ENCODE data around the gene GSTM3. TPM values are rescaled to one million over a fixed set of nuclear protein-coding genes. Genes with fewer than 3 reads are reported as not detected.

Gene GSTM3
- polyA plus RNA-seq, 4 donors, result 71.6 to 169 (median 118) TPM

DNA sequence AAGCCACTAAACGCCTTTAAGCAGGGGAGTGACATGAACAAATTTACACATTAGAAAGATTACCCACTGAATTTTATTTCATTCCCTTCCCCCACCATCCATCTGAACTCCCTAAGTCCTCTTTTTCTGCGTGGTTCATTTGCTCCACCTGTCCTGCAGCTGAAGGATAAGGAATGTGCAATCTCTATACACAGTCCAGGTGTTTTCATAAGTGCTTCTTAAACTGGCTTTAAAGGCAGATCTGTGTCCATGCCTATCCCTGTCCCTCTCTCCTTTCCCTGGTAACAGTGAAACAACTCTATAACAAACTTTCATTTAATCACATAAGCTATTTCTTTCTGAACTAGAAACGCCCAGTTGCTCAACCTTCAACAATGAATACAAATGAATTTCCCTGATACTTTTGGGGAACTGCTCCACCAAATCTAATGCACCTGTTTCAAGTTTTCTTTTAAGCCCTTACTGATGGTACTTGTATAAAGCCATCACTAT is 8.4 kb downstream of the GSTM3 start:
- FAIRE-seq, result no peak
- WGBS, 3 donors, result 9 to 46% (median 17%) methylated on average over 3 of the region's 3 CpGs

DNA sequence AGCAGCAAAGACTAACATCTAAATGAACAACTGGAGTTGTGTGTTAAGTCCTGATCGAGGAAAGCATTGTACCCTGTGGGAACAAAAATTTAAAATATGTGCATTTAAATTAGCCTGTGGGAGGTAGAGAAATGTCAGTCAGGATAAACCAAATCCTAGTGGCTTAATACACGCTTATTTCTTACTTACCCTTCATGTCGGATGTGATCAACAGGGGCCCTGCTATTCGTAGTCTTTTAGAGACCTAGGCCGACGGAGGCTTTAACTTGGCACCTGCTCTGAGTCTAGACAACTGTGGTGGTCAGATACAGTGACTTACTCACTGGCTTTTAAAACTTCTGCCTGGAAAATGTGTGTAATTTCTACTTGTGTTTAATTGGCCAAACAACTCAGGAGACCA is 10.2 kb downstream of the GSTM3 start:
- WGBS, 3 donors, result 78 to 85% (median 83%) methylated on average over 6 of the region's 6 CpGs
- H3K27ac ChIP-seq (ENCODE audit: low read depth in 1 of 3, low read length in 2 of 3), result no peak overlapping the region
- peaks cover 0 to 30% (median 2%) of the 10 kb centered on the region in 3 donors for H3K4me1 ChIP-seq (ENCODE audit: control insufficient read depth in 3 of 3, insufficient read depth in 2 of 3, low read depth in 1 of 3, low read length in 2 of 3)
- H3K9me3 ChIP-seq (ENCODE audit: control insufficient read depth in 2 of 2, insufficient read depth in 1 of 2, low read depth in 1 of 2, low read length in 1 of 2), result peaks cover 0 to 23% of the 10 kb centered on the region in 2 donors
- H3K27me3 ChIP-seq (ENCODE audit: control insufficient read depth in 3 of 3, insufficient read depth in 3 of 3, low read length in 3 of 3), result no peaks in the 10 kb centered on the region
- DNase-seq, result no peak
- H3K36me3 ChIP-seq (ENCODE audit: control insufficient read depth in 3 of 3, insufficient read depth in 2 of 3, low read depth in 1 of 3, low read length in 3 of 3), result peaks cover 0 to 8% (median 0%) of the 10 kb centered on the region in 3 donors
- no peak for FAIRE-seq
- H3K4me3 ChIP-seq (ENCODE audit: low read depth in 1 of 3, low read length in 3 of 3), result no peak overlapping the region

More for the DNA sequence above, 8.4 kb downstream of the GSTM3 start:
- Histone ChIP-seq H3K36me3 (ENCODE audit: control insufficient read depth in 3 of 3, insufficient read depth in 2 of 3, low read depth in 1 of 3, low read length in 3 of 3) (peaks cover 0 to 16% (median 0%) of the 10 kb centered on the region in 3 donors), H3K4me1 (ENCODE audit: control insufficient read depth in 3 of 3, insufficient read depth in 2 of 3, low read depth in 1 of 3, low read length in 2 of 3) (peaks cover 0 to 30% (median 2%) of the 10 kb centered on the region in 3 donors), H3K4me3 (ENCODE audit: low read depth in 1 of 3, low read length in 3 of 3) (no peak overlapping the region), H3K27ac (ENCODE audit: low read depth in 1 of 3, low read length in 2 of 3) (peak overlapping the region in 2 of 3 donors; percentile 17 to 66), H3K9me3 (ENCODE audit: control insufficient read depth in 2 of 2, insufficient read depth in 1 of 2, low read depth in 1 of 2, low read length in 1 of 2) (peaks cover 0 to 10% of the 10 kb centered on the region in 2 donors), H3K27me3 (ENCODE audit: control insufficient read depth in 3 of 3, insufficient read depth in 3 of 3, low read length in 3 of 3) (no peaks in the 10 kb centered on the region)
- DNase-seq, result peak in 1 of 2 donors; percentile 48

DNA sequence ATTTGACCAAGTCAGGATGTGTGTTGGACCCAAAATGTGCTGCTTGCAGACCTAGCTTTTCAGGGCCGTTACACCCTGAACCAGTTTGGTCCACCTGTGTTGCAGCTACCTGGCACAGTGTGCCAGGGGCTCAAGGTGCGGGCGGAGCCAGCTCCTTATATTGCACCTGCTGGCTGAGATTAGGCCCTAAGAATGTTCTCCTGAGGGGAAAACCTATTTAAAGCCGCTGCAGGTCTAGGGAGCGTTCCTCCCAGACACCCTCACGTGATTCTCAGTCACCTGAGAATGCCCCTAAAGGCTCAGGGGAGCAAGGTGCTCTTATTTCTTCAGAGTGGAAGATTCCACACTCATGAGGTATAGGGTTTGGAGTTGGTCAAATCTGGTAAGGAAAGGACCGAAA is 12.0 kb downstream of the GSTM3 start:
- 29 to 71% (median 45%) methylated on average over 7 of the region's 7 CpGs for WGBS, 3 donors
- FAIRE-seq (no peak), DNase-seq (peak; percentile 51 to 81)
- Histone ChIP-seq H3K27me3 (ENCODE audit: control insufficient read depth in 3 of 3, insufficient read depth in 3 of 3, low read length in 3 of 3) (no peaks in the 10 kb centered on the region), H3K4me3 (ENCODE audit: low read depth in 1 of 3, low read length in 3 of 3) (no peak overlapping the region), H3K27ac (ENCODE audit: low read depth in 1 of 3, low read length in 2 of 3) (peak overlapping the region in 1 of 3 donors; percentile 32), H3K4me1 (ENCODE audit: control insufficient read depth in 3 of 3, insufficient read depth in 2 of 3, low read depth in 1 of 3, low read length in 2 of 3) (peaks cover 0 to 30% (median 2%) of the 10 kb centered on the region in 3 donors), H3K9me3 (ENCODE audit: control insufficient read depth in 2 of 2, insufficient read depth in 1 of 2, low read depth in 1 of 2, low read length in 1 of 2) (peaks cover 0 to 22% of the 10 kb centered on the region in 2 donors), H3K36me3 (ENCODE audit: control insufficient read depth in 3 of 3, insufficient read depth in 2 of 3, low read depth in 1 of 3, low read length in 3 of 3) (peaks cover 0 to 4% (median 0%) of the 10 kb centered on the region in 3 donors)

DNA sequence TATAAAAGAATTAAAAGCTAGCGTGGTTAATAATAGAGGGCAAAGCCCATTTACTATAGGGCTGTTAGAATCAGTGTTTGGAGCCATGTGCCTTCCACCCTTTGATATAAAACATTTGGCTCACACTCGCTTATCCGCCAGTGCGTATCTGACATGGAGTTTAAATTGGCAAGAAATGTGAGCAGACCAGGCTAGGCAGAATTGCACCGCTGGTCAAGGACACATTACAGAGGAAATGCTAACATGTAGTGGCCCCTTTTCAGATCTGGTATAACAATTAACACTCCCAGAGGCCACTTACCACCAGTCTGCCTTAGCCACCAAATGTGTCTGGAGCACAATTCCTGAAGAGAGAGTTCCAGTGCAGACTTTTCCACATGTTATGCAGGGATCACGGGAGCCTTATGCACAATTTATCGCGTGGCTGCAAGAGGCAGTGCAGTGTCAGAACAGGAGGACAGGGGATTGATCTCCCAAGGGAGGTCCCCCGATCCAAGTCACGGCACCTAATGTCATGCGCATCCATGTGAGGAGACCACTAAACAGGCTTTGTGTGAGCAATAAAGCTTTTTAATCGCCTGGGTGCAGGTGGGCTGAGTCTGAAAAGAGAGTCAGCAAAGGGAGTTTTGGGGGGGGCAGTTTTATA is 14.0 kb downstream of the GSTM3 start:
- no peaks in the 10 kb centered on the region for H3K36me3 ChIP-seq (ENCODE audit: control insufficient read depth in 3 of 3, insufficient read depth in 2 of 3, low read depth in 1 of 3, low read length in 3 of 3)
- WGBS, 3 donors, result 82 to 88% (median 83%) methylated on average over 12 of the region's 12 CpGs
- no peaks in the 10 kb centered on the region for H3K27me3 ChIP-seq (ENCODE audit: control insufficient read depth in 3 of 3, insufficient read depth in 3 of 3, low read length in 3 of 3)
- H3K4me3 ChIP-seq (ENCODE audit: low read depth in 1 of 3, low read length in 3 of 3), result no peak overlapping the region
- no peak for DNase-seq
- H3K9me3 ChIP-seq (ENCODE audit: control insufficient read depth in 2 of 2, insufficient read depth in 1 of 2, low read depth in 1 of 2, low read length in 1 of 2), result peaks cover 0 to 16% of the 10 kb centered on the region in 2 donors
- H3K4me1 ChIP-seq (ENCODE audit: control insufficient read depth in 3 of 3, insufficient read depth in 2 of 3, low read depth in 1 of 3, low read length in 2 of 3), result peaks cover 0 to 13% (median 2%) of the 10 kb centered on the region in 3 donors
- no peak for FAIRE-seq
- no peak overlapping the region for H3K27ac ChIP-seq (ENCODE audit: low read depth in 1 of 3, low read length in 2 of 3)

DNA sequence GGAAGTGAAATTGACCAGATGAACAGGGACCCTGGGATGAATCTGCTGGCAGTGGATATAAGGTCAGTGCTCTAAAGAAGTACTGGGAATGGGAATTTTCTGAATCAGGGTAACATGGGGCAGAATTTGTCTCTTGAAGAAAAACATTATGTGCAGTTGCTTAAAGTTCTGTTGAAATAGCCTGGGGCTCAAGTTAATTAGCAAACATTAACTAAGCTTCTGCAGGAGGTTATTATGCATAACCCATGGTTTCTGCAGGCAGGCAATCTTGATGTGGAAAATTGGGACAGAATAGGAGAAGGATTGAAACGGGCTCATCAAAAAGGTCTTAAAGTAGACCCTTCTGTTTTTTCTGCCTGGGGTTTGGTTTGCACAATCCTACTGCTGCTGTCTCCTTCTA is 14.8 kb downstream of the GSTM3 start:
- H3K27ac ChIP-seq (ENCODE audit: low read depth in 1 of 3, low read length in 2 of 3), result no peak overlapping the region
- H3K9me3 ChIP-seq (ENCODE audit: control insufficient read depth in 2 of 2, insufficient read depth in 1 of 2, low read depth in 1 of 2, low read length in 1 of 2), result peaks cover 0 to 16% of the 10 kb centered on the region in 2 donors
- peaks cover 0 to 12% (median 2%) of the 10 kb centered on the region in 3 donors for H3K4me1 ChIP-seq (ENCODE audit: control insufficient read depth in 3 of 3, insufficient read depth in 2 of 3, low read depth in 1 of 3, low read length in 2 of 3)
- 77 to 90% (median 86%) methylated on average over 1 of the region's 1 CpG for WGBS, 3 donors
- no peak for FAIRE-seq
- no peak for DNase-seq
- H3K4me3 ChIP-seq (ENCODE audit: low read depth in 1 of 3, low read length in 3 of 3), result no peak overlapping the region
- no peaks in the 10 kb centered on the region for H3K27me3 ChIP-seq (ENCODE audit: control insufficient read depth in 3 of 3, insufficient read depth in 3 of 3, low read length in 3 of 3)
- H3K36me3 ChIP-seq (ENCODE audit: control insufficient read depth in 3 of 3, insufficient read depth in 2 of 3, low read depth in 1 of 3, low read length in 3 of 3), result no peaks in the 10 kb centered on the region

DNA sequence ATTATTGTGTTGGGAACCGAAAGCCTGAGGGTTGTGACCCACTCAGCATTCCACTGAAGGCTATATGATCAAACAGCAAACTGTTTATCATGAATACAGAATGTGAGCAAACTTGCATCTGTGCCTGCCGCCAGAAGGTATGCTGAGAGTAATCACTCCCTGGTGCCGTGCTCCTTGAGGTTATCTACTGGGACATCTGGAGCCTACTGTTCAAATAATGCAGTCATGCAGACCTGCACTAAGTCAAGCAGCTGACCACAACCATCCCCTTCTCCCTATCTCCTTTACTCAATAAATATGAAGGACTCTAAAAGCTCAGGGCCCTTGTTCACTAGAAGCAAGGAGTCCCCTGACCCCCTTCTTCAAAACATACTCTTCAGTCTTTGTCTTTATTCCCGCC is 15.3 kb downstream of the GSTM3 start:
- no peaks in the 10 kb centered on the region for H3K27me3 ChIP-seq (ENCODE audit: control insufficient read depth in 3 of 3, insufficient read depth in 3 of 3, low read length in 3 of 3)
- H3K9me3 ChIP-seq (ENCODE audit: control insufficient read depth in 2 of 2, insufficient read depth in 1 of 2, low read depth in 1 of 2, low read length in 1 of 2), result peaks cover 0 to 16% of the 10 kb centered on the region in 2 donors
- 81 to 88% (median 84%) methylated on average over 4 of the region's 4 CpGs for WGBS, 3 donors
- H3K27ac ChIP-seq (ENCODE audit: low read depth in 1 of 3, low read length in 2 of 3), result no peak overlapping the region
- DNase-seq, result no peak
- no peak for FAIRE-seq
- H3K4me3 ChIP-seq (ENCODE audit: low read depth in 1 of 3, low read length in 3 of 3), result no peak overlapping the region
- H3K4me1 ChIP-seq (ENCODE audit: control insufficient read depth in 3 of 3, insufficient read depth in 2 of 3, low read depth in 1 of 3, low read length in 2 of 3), result peaks cover 0 to 11% (median 2%) of the 10 kb centered on the region in 3 donors
- H3K36me3 ChIP-seq (ENCODE audit: control insufficient read depth in 3 of 3, insufficient read depth in 2 of 3, low read depth in 1 of 3, low read length in 3 of 3), result no peaks in the 10 kb centered on the region

DNA sequence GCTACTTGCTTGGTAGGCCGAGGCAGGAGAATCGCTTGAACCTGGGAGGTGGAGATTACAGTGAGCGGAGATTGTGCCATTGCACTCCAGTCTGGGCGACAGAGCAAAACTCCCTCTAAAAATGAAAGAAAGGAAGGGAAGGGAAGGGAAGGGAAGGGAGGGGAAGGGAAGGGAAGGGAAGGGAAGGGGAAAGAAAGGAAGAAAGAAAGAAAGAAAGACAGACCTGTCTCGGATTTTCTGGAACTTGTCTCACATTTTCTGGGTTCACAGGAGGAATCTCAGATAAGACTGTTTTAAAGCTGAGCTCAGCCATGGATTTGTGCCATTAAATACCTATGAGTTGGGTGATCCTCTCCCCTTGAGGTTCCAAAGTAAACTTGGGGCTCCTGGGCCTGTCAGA is 15.9 kb downstream of the GSTM3 start:
- Histone ChIP-seq H3K27me3 (ENCODE audit: control insufficient read depth in 3 of 3, insufficient read depth in 3 of 3, low read length in 3 of 3) (no peaks in the 10 kb centered on the region), H3K9me3 (ENCODE audit: control insufficient read depth in 2 of 2, insufficient read depth in 1 of 2, low read depth in 1 of 2, low read length in 1 of 2) (peaks cover 0 to 16% of the 10 kb centered on the region in 2 donors), H3K4me1 (ENCODE audit: control insufficient read depth in 3 of 3, insufficient read depth in 2 of 3, low read depth in 1 of 3, low read length in 2 of 3) (peaks cover 0 to 11% (median 2%) of the 10 kb centered on the region in 3 donors), H3K36me3 (ENCODE audit: control insufficient read depth in 3 of 3, insufficient read depth in 2 of 3, low read depth in 1 of 3, low read length in 3 of 3) (no peaks in the 10 kb centered on the region), H3K4me3 (ENCODE audit: low read depth in 1 of 3, low read length in 3 of 3) (no peak overlapping the region), H3K27ac (ENCODE audit: low read depth in 1 of 3, low read length in 2 of 3) (no peak overlapping the region)
- WGBS, 3 donors, result 73 to 92% (median 86%) methylated on average over 4 to 5 of the region's 5 CpGs
- FAIRE-seq, result no peak
- no peak for DNase-seq

DNA sequence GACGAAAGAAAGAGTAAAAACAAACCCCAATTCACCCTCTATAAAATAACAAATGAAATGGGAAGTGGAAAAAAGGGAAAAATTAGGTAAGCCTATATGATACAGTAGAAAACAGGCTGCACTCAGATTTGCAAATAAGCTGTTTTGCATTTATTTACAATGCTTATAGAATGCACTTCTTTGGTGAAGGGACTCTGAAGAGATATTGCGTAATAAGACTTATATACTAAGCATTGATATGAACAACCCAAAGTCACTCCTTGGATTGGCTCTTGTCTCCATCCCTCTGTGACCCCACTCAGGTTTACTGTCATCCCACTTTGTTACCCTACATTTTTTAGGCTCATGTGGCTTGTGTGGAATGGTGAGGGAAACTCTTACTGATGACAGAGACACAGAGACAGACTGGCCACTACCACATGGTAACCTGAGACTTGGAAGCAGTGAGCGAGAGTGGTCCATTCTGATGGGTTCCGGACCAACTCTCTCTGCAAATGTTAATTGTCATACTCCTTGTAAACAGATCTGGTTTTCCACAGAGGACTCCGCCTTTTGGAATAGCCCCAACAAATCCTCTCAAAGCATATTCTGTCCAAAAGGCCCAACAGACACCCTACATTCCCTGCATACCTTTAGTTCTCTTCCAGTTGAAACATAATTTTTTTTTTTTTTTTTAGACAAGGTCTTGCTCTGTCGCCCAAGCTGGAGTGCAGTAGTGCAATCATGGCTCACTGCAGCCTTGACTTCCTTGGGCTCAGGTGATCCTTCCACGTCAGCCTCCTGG is 17.7 kb downstream of the GSTM3 start:
- Histone ChIP-seq H3K27ac (ENCODE audit: low read depth in 1 of 3, low read length in 2 of 3) (no peak overlapping the region), H3K9me3 (ENCODE audit: control insufficient read depth in 2 of 2, insufficient read depth in 1 of 2, low read depth in 1 of 2, low read length in 1 of 2) (peaks cover 0 to 16% of the 10 kb centered on the region in 2 donors), H3K4me3 (ENCODE audit: low read depth in 1 of 3, low read length in 3 of 3) (no peak overlapping the region), H3K36me3 (ENCODE audit: control insufficient read depth in 3 of 3, insufficient read depth in 2 of 3, low read depth in 1 of 3, low read length in 3 of 3) (no peaks in the 10 kb centered on the region), H3K4me1 (ENCODE audit: control insufficient read depth in 3 of 3, insufficient read depth in 2 of 3, low read depth in 1 of 3, low read length in 2 of 3) (peaks cover 0 to 5% (median 0%) of the 10 kb centered on the region in 3 donors), H3K27me3 (ENCODE audit: control insufficient read depth in 3 of 3, insufficient read depth in 3 of 3, low read length in 3 of 3) (no peaks in the 10 kb centered on the region)
- WGBS, 3 donors, result 84 to 93% (median 90%) methylated on average over 7 of the region's 7 CpGs
- FAIRE-seq (no peak), DNase-seq (no peak)

All from small intestine (tissue), 7 donors.